DND-41 (cell line): ENCODE results near the gene WDR93.

Source experiments
- ATAC-seq: fragments of 200-7000 bp; cut with Tn5 transposase; 3 replicates; pipeline ENCODE4 v1.9.1; 2021; ENCODE audit warnings: low read depth; ENCODE audit not compliant: insufficient read depth
- DNase-seq: peaks from one replicate; pipeline ENCODE4 v3.0.0-alpha.2; 2020
- H2AFZ ChIP-seq: 2 replicates; pipeline ENCODE4 v1.6.0; 2012; ENCODE audit warnings: low read depth, low read length
- H3K27ac ChIP-seq: 2 replicates; pipeline ENCODE4 v1.5.1; 2012; ENCODE audit warnings: low read length, inconsistent platforms
- H3K27me3 ChIP-seq: fragments of 200-600 bp; sonication (generic); 2 replicates; pipeline ENCODE4 v1.6.0; 2012; ENCODE audit warnings: low read length, mild to moderate bottlenecking, inconsistent platforms; ENCODE audit not compliant: insufficient read depth, poor library complexity
- H3K36me3 ChIP-seq: 2 replicates; pipeline ENCODE4 v1.5.1; 2012; ENCODE audit warnings: low read length, inconsistent platforms; ENCODE audit not compliant: insufficient read depth
- H3K4me1 ChIP-seq: 2 replicates; pipeline ENCODE4 v1.5.1; 2012; ENCODE audit warnings: mild to moderate bottlenecking, low read length; ENCODE audit not compliant: insufficient read depth
- H3K4me2 ChIP-seq: 2 replicates; pipeline ENCODE4 v1.6.0; 2012; ENCODE audit warnings: mild to moderate bottlenecking, moderate library complexity, low read length, inconsistent platforms; ENCODE audit not compliant: insufficient read depth
- H3K4me3 ChIP-seq, 2 experiments: fragments of 200-600 bp in 1 of 2; shearing (Covaris generic) in 1 of 2; 2 replicates each; pipeline ENCODE4 v1.5.1; 2012 to 2016; ENCODE audit warnings: inconsistent platforms in 2 of 2, low read length in 2 of 2, mild to moderate bottlenecking in 2 of 2, low read depth in 1 of 2, moderate library complexity in 1 of 2
- H3K79me2 ChIP-seq: 2 replicates; pipeline ENCODE4 v1.6.0; 2012; ENCODE audit warnings: low read length, inconsistent platforms; ENCODE audit not compliant: insufficient read depth
- H3K9ac ChIP-seq: 2 replicates; pipeline ENCODE4 v1.6.0; 2012; ENCODE audit warnings: low read depth, mild to moderate bottlenecking, inconsistent platforms, low read length, moderate library complexity
- H3K9me3 ChIP-seq: 2 replicates; pipeline ENCODE4 v1.5.1; 2012; ENCODE audit warnings: low read length, moderate library complexity, mild to moderate bottlenecking, inconsistent platforms; ENCODE audit not compliant: insufficient read depth, severe bottlenecking
- H4K20me1 ChIP-seq: 2 replicates; pipeline ENCODE4 v1.6.0; 2012; ENCODE audit warnings: low read length; ENCODE audit not compliant: insufficient read depth
- EZH2 ChIP-seq: IDR thresholded peaks from 3 replicates; pipeline ENCODE4 v1.6.1; 2012; ENCODE audit warnings: borderline replicate concordance, low read depth, mild to moderate bottlenecking, moderate library complexity, low read length, inconsistent platforms; ENCODE audit not compliant: severe bottlenecking
- TF ChIP-seq, protein P1 (sequence below): IDR thresholded peaks from 2 replicates; pipeline ENCODE4 v1.5.1; 2012; ENCODE audit warnings: borderline replicate concordance, low read length, moderate library complexity, mild to moderate bottlenecking; ENCODE audit not compliant: poor library complexity, severe bottlenecking; ENCODE audit errors: extremely low read depth

Gene WDR93

DNA sequence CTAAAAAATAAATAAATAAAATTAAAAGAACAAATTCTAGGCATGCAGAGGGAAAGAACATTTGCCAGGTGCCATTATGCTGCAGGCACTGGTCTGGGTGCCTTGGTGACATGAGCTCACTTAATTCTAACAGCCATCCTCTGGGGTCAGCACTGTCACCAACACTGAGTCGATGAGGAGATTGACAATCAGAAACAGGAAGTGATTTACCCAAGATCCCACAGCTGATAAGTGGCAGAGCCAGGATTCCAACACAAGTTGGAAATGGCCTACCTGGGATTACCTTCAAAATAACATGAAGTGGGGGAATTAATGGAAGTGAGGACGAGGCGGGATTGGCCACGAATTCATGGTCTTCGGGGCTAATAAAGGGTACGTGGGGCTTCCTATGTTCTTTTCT lies 15.0 kb upstream of the WDR93 start:
- no peak overlapping the region for H3K4me2 ChIP-seq
- DNase-seq (no peak), ATAC-seq (no peak)
- H3K9me3 ChIP-seq = no peaks in the 10 kb centered on the region
- H3K4me3 ChIP-seq = no peak overlapping the region
- H3K27me3 ChIP-seq = peaks cover 2% of the 10 kb centered on the region
- H3K9ac ChIP-seq = no peak overlapping the region
- H3K36me3 ChIP-seq = no peaks in the 10 kb centered on the region
- H2AFZ ChIP-seq = no peak overlapping the region
- H3K27ac ChIP-seq = no peak overlapping the region
- no peak for TF ChIP-seq EZH2
- TF ChIP-seq, protein P1, sequence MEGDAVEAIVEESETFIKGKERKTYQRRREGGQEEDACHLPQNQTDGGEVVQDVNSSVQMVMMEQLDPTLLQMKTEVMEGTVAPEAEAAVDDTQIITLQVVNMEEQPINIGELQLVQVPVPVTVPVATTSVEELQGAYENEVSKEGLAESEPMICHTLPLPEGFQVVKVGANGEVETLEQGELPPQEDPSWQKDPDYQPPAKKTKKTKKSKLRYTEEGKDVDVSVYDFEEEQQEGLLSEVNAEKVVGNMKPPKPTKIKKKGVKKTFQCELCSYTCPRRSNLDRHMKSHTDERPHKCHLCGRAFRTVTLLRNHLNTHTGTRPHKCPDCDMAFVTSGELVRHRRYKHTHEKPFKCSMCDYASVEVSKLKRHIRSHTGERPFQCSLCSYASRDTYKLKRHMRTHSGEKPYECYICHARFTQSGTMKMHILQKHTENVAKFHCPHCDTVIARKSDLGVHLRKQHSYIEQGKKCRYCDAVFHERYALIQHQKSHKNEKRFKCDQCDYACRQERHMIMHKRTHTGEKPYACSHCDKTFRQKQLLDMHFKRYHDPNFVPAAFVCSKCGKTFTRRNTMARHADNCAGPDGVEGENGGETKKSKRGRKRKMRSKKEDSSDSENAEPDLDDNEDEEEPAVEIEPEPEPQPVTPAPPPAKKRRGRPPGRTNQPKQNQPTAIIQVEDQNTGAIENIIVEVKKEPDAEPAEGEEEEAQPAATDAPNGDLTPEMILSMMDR = no peak
- H3K4me1 ChIP-seq = no peaks in the 10 kb centered on the region
- H4K20me1 ChIP-seq = no peaks in the 10 kb centered on the region
- H3K79me2 ChIP-seq = no peaks in the 10 kb centered on the region

DNA sequence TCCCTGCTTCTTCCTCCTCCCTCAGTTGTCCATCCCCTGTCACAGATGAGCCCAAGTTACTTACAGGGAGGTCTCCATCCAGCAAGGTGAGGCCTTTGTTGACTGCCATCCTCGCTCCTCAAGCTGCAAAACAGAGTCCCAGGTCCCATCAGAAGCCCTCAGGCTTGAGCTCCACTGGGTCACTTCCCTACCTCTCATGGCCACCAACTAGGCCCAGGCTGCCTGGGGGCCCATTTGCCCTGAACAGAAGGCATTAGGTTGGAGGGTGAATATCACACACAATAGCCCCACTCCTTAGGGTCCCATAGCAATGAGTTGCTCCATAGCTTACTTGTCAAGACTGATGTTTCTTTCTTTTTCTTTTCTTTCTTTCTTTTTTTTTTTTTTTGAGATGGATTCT lies 13.2 kb upstream of the WDR93 start:
- H3K27ac ChIP-seq = no peak overlapping the region
- H3K36me3 ChIP-seq = no peaks in the 10 kb centered on the region
- no peaks in the 10 kb centered on the region for H3K4me1 ChIP-seq
- ATAC-seq = no peak
- no peak overlapping the region for H3K4me3 ChIP-seq
- peaks cover 8% of the 10 kb centered on the region for H3K27me3 ChIP-seq
- no peak for DNase-seq
- no peak overlapping the region for H3K4me2 ChIP-seq
- TF ChIP-seq EZH2 = no peak
- TF ChIP-seq, protein P1 = no peak
- no peaks in the 10 kb centered on the region for H4K20me1 ChIP-seq
- no peaks in the 10 kb centered on the region for H3K79me2 ChIP-seq
- no peak overlapping the region for H3K9ac ChIP-seq
- no peak overlapping the region for H2AFZ ChIP-seq
- no peaks in the 10 kb centered on the region for H3K9me3 ChIP-seq

DNA sequence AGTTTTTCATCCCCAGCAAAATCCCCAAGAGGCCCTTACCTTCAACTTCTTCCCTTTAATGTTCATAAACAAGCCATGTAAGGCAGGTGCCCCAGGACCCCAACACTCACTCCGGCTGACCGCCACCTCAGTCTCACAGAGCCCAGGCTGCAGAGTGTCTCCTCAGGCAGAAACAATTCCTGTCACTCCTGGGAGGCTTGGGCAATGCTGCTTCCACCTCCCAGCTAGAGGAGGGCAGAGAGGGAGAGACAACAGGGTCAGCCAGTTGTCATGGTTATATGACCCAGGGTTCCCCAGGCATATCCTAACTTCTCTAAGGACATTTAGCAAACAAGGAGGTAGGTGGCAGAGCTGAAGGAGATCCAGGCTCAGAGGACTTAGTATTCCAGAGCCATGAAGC lies 11.4 kb upstream of the WDR93 start, which contains the start of gene PLIN1:
Gene PLIN1 (minus strand): TSS at position 156 of the 400 bp plus-strand sequence. CDS start 1,878 bp downstream, outside the sequence.
- Histone ChIP-seq H3K4me1 (no peaks in the 10 kb centered on the region), H3K79me2 (no peaks in the 10 kb centered on the region), H3K27me3 (peaks cover 8% of the 10 kb centered on the region), H4K20me1 (no peaks in the 10 kb centered on the region), H2AFZ (no peak within 1 kb of the TSS), H3K4me3 (no peak within 1 kb of the TSS), H3K9me3 (no peaks in the 10 kb centered on the region), H3K9ac (no peak within 1 kb of the TSS), H3K4me2 (no peak within 1 kb of the TSS), H3K36me3 (no peaks in the 10 kb centered on the region), H3K27ac (no peak within 1 kb of the TSS)
- DNase-seq (no peak), ATAC-seq (no peak)
- no peak for TF ChIP-seq EZH2
- TF ChIP-seq, protein P1 = no peak
